HEK293 (cell line): ENCODE results near the gene IFI44L.

ENCODE experiments used
- ATF2 ChIP-seq: fragments of 450-650 bp; formaldehyde crosslinking; IDR thresholded peaks from 2 replicates; pipeline ENCODE4 v1.5.1; 2016; ENCODE audit warnings: missing biosample characterization, missing genetic modification characterization, low read depth
- KLF1 ChIP-seq: fragments of 450-650 bp; formaldehyde crosslinking; IDR thresholded peaks from 2 replicates; pipeline ENCODE4 v1.5.1; 2016; ENCODE audit warnings: missing biosample characterization, missing genetic modification characterization
- KLF10 ChIP-seq: fragments of 450-650 bp; IDR thresholded peaks from 2 replicates; pipeline ENCODE4 v1.5.1; 2018; ENCODE audit warnings: missing biosample characterization, mild to moderate bottlenecking, missing genetic modification characterization
- MEIS1 ChIP-seq: sonication (generic); formaldehyde crosslinking; IDR thresholded peaks from 2 replicates; pipeline ENCODE4 v1.8.1; 2022; ENCODE audit warnings: missing genetic modification reagents, mild to moderate bottlenecking, borderline replicate concordance
- RBAK ChIP-seq: fragments of 450-650 bp; formaldehyde crosslinking; IDR thresholded peaks from 2 replicates; pipeline ENCODE4 v1.5.1; 2016; ENCODE audit warnings: missing biosample characterization, missing genetic modification characterization
- REST ChIP-seq: fragments of 450-650 bp; formaldehyde crosslinking; IDR thresholded peaks from 2 replicates; pipeline ENCODE4 v1.5.1; 2016; ENCODE audit warnings: missing biosample characterization, missing genetic modification characterization
- SP2 ChIP-seq: fragments of 450-650 bp; formaldehyde crosslinking; IDR thresholded peaks from 2 replicates; pipeline ENCODE4 v1.5.1; 2016; ENCODE audit warnings: missing biosample characterization, missing genetic modification characterization
- ZBTB7A ChIP-seq: fragments of 450-650 bp; formaldehyde crosslinking; IDR thresholded peaks from 2 replicates; pipeline ENCODE4 v1.5.1; 2016; ENCODE audit warnings: low read depth, missing biosample characterization, missing genetic modification characterization
- ZNF658 ChIP-seq: fragments of 450-650 bp; formaldehyde crosslinking; IDR thresholded peaks from 2 replicates; pipeline ENCODE4; 2016; ENCODE audit warnings: missing biosample characterization, missing genetic modification characterization
- ZNF777 ChIP-seq: fragments of 450-650 bp; formaldehyde crosslinking; IDR thresholded peaks from 2 replicates; pipeline ENCODE4 v1.5.1; 2017; ENCODE audit warnings: missing biosample characterization, missing genetic modification characterization, borderline replicate concordance
- TF ChIP-seq, protein P1 (sequence below): fragments of 450-650 bp; formaldehyde crosslinking; IDR thresholded peaks from 2 replicates; pipeline ENCODE4 v1.5.1; 2016; ENCODE audit warnings: missing biosample characterization, missing genetic modification characterization
- TF ChIP-seq, protein P2 (sequence below): fragments of 450-650 bp; formaldehyde crosslinking; IDR thresholded peaks from 2 replicates; pipeline ENCODE4 v1.5.1; 2016; ENCODE audit warnings: missing biosample characterization, missing genetic modification characterization

GRCh38 chr1:78667939-78668338, 47.7 kb downstream of the IFI44L start:
- TF ChIP-seq REST (tag by site-specific recombination) = no peak
- no peak for TF ChIP-seq ZNF777 (tag by site-specific recombination)
- TF ChIP-seq ZBTB7A = no peak
- no peak for TF ChIP-seq RBAK
- TF ChIP-seq, protein P1, sequence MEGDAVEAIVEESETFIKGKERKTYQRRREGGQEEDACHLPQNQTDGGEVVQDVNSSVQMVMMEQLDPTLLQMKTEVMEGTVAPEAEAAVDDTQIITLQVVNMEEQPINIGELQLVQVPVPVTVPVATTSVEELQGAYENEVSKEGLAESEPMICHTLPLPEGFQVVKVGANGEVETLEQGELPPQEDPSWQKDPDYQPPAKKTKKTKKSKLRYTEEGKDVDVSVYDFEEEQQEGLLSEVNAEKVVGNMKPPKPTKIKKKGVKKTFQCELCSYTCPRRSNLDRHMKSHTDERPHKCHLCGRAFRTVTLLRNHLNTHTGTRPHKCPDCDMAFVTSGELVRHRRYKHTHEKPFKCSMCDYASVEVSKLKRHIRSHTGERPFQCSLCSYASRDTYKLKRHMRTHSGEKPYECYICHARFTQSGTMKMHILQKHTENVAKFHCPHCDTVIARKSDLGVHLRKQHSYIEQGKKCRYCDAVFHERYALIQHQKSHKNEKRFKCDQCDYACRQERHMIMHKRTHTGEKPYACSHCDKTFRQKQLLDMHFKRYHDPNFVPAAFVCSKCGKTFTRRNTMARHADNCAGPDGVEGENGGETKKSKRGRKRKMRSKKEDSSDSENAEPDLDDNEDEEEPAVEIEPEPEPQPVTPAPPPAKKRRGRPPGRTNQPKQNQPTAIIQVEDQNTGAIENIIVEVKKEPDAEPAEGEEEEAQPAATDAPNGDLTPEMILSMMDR (tag by site-specific recombination) = no peak
- no peak for TF ChIP-seq MEIS1 (CRISPR knock-in tag)
- TF ChIP-seq SP2 (tag by site-specific recombination) = no peak
- TF ChIP-seq, protein P2, sequence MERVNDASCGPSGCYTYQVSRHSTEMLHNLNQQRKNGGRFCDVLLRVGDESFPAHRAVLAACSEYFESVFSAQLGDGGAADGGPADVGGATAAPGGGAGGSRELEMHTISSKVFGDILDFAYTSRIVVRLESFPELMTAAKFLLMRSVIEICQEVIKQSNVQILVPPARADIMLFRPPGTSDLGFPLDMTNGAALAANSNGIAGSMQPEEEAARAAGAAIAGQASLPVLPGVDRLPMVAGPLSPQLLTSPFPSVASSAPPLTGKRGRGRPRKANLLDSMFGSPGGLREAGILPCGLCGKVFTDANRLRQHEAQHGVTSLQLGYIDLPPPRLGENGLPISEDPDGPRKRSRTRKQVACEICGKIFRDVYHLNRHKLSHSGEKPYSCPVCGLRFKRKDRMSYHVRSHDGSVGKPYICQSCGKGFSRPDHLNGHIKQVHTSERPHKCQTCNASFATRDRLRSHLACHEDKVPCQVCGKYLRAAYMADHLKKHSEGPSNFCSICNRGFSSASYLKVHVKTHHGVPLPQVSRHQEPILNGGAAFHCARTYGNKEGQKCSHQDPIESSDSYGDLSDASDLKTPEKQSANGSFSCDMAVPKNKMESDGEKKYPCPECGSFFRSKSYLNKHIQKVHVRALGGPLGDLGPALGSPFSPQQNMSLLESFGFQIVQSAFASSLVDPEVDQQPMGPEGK = no peak
- no peak for TF ChIP-seq KLF10
- no peak for TF ChIP-seq KLF1 (tag by site-specific recombination)
- TF ChIP-seq ZNF658 (tag by site-specific recombination) = no peak
- TF ChIP-seq ATF2 (tag by site-specific recombination) = no peak
